ENCODE measurements around the gene DTL. TPM values are rescaled to one million over a fixed set of nuclear protein-coding genes. Genes with fewer than 3 reads are reported as not detected.

The DTL gene
- total and polyA plus RNA-seq, 2 of the 13 experiments (the other 11 are each of a cell fraction or from before 2014, with no cell fraction given): 10.4 to 32.8 TPM

DNA sequence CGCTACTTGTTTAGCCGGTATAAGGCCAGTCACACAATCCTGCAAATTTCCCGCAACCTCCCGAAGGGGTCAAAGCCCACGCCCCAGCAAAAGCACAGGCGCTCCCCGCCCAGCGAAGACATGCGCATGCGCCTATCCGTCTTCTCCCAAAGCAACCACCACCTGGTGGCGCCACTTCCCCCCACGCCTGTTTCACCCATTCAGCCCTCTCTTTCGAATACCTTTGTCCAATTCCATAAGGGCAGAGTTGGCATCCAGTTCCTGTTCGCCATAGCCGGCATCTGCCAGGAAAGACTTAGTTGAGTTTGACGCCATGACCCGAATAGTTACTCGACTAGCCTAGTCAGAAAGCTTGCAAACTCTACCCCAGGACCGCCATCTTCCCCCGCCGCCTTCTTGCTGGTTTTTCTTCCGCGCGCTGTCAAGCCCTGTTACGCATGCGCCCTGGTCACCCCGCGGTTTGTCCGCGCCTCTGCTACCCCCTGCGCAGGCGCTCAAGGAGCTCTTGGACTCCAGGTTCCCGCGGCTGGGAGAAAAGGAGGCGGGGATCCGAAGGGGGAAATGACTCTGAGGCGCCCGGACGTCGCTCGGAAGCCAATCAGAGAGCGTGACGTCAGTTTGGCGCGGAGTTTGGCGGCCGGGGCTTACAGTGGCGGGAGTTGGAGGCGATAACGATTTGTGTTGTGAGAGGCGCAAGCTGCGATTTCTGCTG, at the start of gene DTL, which contains the start of gene INTS7 (continued):
- no peak for TF ChIP-seq DPF2 (CRISPR knock-in tag; IDR thresholded peaks at IDR 0.05; ENCODE audit: borderline replicate concordance, low read depth)
- TF ChIP-seq, protein P1, sequence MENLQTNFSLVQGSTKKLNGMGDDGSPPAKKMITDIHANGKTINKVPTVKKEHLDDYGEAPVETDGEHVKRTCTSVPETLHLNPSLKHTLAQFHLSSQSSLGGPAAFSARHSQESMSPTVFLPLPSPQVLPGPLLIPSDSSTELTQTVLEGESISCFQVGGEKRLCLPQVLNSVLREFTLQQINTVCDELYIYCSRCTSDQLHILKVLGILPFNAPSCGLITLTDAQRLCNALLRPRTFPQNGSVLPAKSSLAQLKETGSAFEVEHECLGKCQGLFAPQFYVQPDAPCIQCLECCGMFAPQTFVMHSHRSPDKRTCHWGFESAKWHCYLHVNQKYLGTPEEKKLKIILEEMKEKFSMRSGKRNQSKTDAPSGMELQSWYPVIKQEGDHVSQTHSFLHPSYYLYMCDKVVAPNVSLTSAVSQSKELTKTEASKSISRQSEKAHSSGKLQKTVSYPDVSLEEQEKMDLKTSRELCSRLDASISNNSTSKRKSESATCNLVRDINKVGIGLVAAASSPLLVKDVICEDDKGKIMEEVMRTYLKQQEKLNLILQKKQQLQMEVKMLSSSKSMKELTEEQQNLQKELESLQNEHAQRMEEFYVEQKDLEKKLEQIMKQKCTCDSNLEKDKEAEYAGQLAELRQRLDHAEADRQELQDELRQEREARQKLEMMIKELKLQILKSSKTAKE (CRISPR knock-in tag; IDR thresholded peaks at IDR 0.05; ENCODE audit: borderline replicate concordance): no peak
- TF ChIP-seq RNF2 (conservative IDR thresholded peaks at IDR 0.05; ENCODE audit: low read depth): peak; percentile 75; the same call in 1 of the 2 replicates
- 0 out of 2 replicates have a peak, but pooled peaks have one; percentile 36 for TF ChIP-seq THYN1 (CRISPR knock-in tag; IDR thresholded peaks at IDR 0.05; ENCODE audit: borderline replicate concordance, low read depth)
- TF ChIP-seq ZNF709 (CRISPR knock-in tag; IDR thresholded peaks at IDR 0.05): 0 out of 2 replicates have a peak, but pooled peaks have one; percentile 39
- TF ChIP-seq, protein P2, sequence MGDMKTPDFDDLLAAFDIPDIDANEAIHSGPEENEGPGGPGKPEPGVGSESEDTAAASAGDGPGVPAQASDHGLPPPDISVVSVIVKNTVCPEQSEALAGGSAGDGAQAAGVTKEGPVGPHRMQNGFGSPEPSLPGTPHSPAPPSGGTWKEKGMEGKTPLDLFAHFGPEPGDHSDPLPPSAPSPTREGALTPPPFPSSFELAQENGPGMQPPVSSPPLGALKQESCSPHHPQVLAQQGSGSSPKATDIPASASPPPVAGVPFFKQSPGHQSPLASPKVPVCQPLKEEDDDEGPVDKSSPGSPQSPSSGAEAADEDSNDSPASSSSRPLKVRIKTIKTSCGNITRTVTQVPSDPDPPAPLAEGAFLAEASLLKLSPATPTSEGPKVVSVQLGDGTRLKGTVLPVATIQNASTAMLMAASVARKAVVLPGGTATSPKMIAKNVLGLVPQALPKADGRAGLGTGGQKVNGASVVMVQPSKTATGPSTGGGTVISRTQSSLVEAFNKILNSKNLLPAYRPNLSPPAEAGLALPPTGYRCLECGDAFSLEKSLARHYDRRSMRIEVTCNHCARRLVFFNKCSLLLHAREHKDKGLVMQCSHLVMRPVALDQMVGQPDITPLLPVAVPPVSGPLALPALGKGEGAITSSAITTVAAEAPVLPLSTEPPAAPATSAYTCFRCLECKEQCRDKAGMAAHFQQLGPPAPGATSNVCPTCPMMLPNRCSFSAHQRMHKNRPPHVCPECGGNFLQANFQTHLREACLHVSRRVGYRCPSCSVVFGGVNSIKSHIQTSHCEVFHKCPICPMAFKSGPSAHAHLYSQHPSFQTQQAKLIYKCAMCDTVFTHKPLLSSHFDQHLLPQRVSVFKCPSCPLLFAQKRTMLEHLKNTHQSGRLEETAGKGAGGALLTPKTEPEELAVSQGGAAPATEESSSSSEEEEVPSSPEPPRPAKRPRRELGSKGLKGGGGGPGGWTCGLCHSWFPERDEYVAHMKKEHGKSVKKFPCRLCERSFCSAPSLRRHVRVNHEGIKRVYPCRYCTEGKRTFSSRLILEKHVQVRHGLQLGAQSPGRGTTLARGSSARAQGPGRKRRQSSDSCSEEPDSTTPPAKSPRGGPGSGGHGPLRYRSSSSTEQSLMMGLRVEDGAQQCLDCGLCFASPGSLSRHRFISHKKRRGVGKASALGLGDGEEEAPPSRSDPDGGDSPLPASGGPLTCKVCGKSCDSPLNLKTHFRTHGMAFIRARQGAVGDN (CRISPR knock-in tag; IDR thresholded peaks at IDR 0.05): peak; percentile 90
- TF ChIP-seq ZNF616 (CRISPR knock-in tag; IDR thresholded peaks at IDR 0.05; ENCODE audit: low read depth): 0 out of 2 replicates have a peak, but pooled peaks have one; percentile 17
- TF ChIP-seq, protein P3, sequence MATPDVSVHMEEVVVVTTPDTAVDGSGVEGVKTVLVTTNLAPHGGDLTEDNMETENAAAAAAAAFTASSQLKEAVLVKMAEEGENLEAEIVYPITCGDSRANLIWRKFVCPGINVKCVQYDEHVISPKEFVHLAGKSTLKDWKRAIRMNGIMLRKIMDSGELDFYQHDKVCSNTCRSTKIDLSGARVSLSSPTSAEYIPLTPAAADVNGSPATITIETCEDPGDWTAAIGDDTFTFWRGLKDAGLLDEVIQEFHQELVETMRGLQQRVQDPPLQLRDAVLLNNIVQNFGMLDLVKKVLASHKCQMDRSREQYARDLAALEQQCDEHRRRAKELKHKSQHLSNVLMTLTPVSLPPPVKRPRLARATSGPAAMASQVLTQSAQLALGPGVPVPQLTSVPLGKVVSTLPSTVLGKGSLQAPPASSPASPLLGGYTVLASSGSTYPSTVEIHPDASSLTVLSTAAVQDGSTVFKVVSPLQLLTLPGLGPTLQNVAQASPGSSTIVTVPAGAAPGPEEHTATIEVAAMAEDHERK (CRISPR knock-in tag; IDR thresholded peaks at IDR 0.05; ENCODE audit: low read depth): 0 out of 2 replicates have a peak, but pooled peaks have one; percentile 24
- peak; percentile 41; the same call in 1 of the 2 replicates for TF ChIP-seq FOSL2 (CRISPR knock-in tag; IDR thresholded peaks at IDR 0.05)
- 0 out of 2 replicates have a peak, but pooled peaks have one; percentile 45 for TF ChIP-seq KLF15 (CRISPR knock-in tag; IDR thresholded peaks at IDR 0.05; ENCODE audit: borderline replicate concordance)
- no peak for TF ChIP-seq PAWR (CRISPR knock-in tag; IDR thresholded peaks at IDR 0.05; ENCODE audit: borderline replicate concordance)
- TF ChIP-seq ZNF263 (CRISPR knock-in tag; IDR thresholded peaks at IDR 0.05): no peak
- TF ChIP-seq, protein P4, sequence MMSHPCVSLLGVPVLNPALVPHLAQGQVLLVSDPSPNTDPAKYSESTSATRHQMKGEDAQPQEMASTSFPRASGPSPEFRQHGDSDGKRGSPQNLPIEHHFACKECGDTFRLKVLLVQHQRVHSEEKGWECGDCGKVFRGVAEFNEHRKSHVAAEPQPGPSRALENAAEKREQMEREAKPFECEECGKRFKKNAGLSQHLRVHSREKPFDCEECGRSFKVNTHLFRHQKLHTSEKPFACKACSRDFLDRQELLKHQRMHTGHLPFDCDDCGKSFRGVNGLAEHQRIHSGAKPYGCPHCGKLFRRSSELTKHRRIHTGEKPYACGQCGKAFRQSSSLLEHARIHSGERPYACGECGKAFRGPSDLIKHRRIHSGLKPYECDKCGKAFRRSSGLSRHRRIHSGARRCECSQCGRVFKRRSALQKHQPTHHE (CRISPR knock-in tag; IDR thresholded peaks at IDR 0.05; ENCODE audit: borderline replicate concordance): peak; percentile 91; the same call in 1 of the 2 replicates
- peak; percentile 29; the same call in 1 of the 2 replicates for TF ChIP-seq TOE1 (CRISPR knock-in tag; IDR thresholded peaks at IDR 0.05)
- peak; percentile 53; the same call in 1 of the 2 replicates for TF ChIP-seq FOXC1 (CRISPR knock-in tag; IDR thresholded peaks at IDR 0.05; ENCODE audit: borderline replicate concordance)
- TF ChIP-seq CBX5 (CRISPR knock-in tag; IDR thresholded peaks at IDR 0.05; ENCODE audit: borderline replicate concordance): 0 out of 2 replicates have a peak, but pooled peaks have one; percentile 11
- TF ChIP-seq, protein P5, sequence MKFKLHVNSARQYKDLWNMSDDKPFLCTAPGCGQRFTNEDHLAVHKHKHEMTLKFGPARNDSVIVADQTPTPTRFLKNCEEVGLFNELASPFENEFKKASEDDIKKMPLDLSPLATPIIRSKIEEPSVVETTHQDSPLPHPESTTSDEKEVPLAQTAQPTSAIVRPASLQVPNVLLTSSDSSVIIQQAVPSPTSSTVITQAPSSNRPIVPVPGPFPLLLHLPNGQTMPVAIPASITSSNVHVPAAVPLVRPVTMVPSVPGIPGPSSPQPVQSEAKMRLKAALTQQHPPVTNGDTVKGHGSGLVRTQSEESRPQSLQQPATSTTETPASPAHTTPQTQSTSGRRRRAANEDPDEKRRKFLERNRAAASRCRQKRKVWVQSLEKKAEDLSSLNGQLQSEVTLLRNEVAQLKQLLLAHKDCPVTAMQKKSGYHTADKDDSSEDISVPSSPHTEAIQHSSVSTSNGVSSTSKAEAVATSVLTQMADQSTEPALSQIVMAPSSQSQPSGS (CRISPR knock-in tag; IDR thresholded peaks at IDR 0.05): peak; percentile 60; the same call in 1 of the 2 replicates

All from HepG2 (cell line).